GM12878 (cell line): ENCODE data around the gene PSMF1. TPM values are rescaled to one million over a fixed set of nuclear protein-coding genes. Genes with fewer than 3 reads are reported as not detected.

Source experiments
- ATAC-seq: fragments of 200-7000 bp; cut with Tn5 transposase; 3 replicates; pipeline ENCODE4 v1.9.1; 2020; ENCODE audit warnings: mild to moderate bottlenecking, moderate library complexity
- BruUV-seq: library from RNA; stranded (reverse); fragments of 400-500 nt; replicated peaks from 2 replicates; lab custom pipeline; 2021; lab: Mats Ljungman, UMichigan
- CTCF ChIA-PET: fragments of 300-600 bp; sonication (Branson Sonifier 250); formaldehyde crosslinking; extraction: SDS; loops from one replicate; lab custom pipeline; 2021; ENCODE audit warnings: inconsistent platforms; lab: Yijun Ruan, JAX
- POLR2A ChIA-PET: fragments of 350-600 bp; formaldehyde crosslinking; extraction: SDS; loops from one replicate; lab custom pipeline; 2021; ENCODE audit warnings: inconsistent platforms; lab: Charles Lee
- RAD21 ChIA-PET: fragments of 300-600 bp; sonication (Branson Sonifier 250); formaldehyde crosslinking; loops from one replicate; lab custom pipeline; 2023; ENCODE audit warnings: antibody characterized with exemption; ENCODE audit not compliant: unreplicated experiment; lab: Charles Lee
- SMC1A ChIA-PET: fragments of 300-600 bp; sonication (Branson Sonifier 250); formaldehyde crosslinking; loops from one replicate; lab custom pipeline; 2023; ENCODE audit not compliant: unreplicated experiment, uncharacterized antibody; lab: Charles Lee
- DNase-seq: peaks from one replicate; pipeline ENCODE4 v3.0.0-alpha.2; 2011; ENCODE audit warnings: low read depth, low spot score
- FAIRE-seq: peaks from 3 replicates; lab custom pipeline; 2011; peaks lifted over from hg19 to GRCh38; lab: Jason Lieb, UNC
- H2AFZ ChIP-seq: 2 replicates; pipeline ENCODE4 v1.6.0; 2011; ENCODE audit warnings: low read depth, low read length, control low read depth; ENCODE audit not compliant: control insufficient read depth
- H3K27ac ChIP-seq: 2 replicates; pipeline ENCODE4 v1.5.1; 2011; ENCODE audit warnings: control low read depth; ENCODE audit not compliant: control insufficient read depth, insufficient read depth
- H3K27me3 ChIP-seq, 2 experiments: replicated peaks in 1 of 2; 2 replicates each; pipeline versions ENCODE4 v1.6.0 to v1.6.1; 2011; ENCODE audit warnings: low read length in 1 of 2; ENCODE audit not compliant: control insufficient read depth in 2 of 2, insufficient read depth in 2 of 2
- H3K36me3 ChIP-seq, 2 experiments: 2 replicates each; pipeline ENCODE4 v1.5.1; 2011; ENCODE audit warnings: low read length in 1 of 2; ENCODE audit not compliant: control insufficient read depth in 2 of 2, insufficient read depth in 2 of 2
- H3K4me1 ChIP-seq: 2 replicates; pipeline ENCODE4 v1.6.1; 2011; ENCODE audit warnings: mild to moderate bottlenecking, low read length, moderate library complexity, mixed read lengths; ENCODE audit not compliant: control insufficient read depth, insufficient read depth
- H3K4me2 ChIP-seq: 2 replicates; pipeline ENCODE4 v1.6.0; 2011; ENCODE audit warnings: control low read depth; ENCODE audit not compliant: control insufficient read depth, insufficient read depth
- H3K4me3 ChIP-seq: fragments of 200-600 bp; sonication (generic); 2 replicates; pipeline ENCODE4 v1.5.1; 2016
- H3K79me2 ChIP-seq: 2 replicates; pipeline ENCODE4 v1.6.0; 2011; ENCODE audit warnings: low read length; ENCODE audit not compliant: control insufficient read depth, insufficient read depth
- H3K9ac ChIP-seq: 2 replicates; pipeline ENCODE4 v1.8.0; 2011; ENCODE audit warnings: low read length, control low read depth, mixed read lengths; ENCODE audit not compliant: control insufficient read depth, insufficient read depth
- H3K9me3 ChIP-seq: replicated peaks from 3 replicates; pipeline ENCODE4 v1.5.1; 2011; ENCODE audit warnings: mild to moderate bottlenecking, low read length; ENCODE audit not compliant: control insufficient read depth, insufficient read depth
- H4K20me1 ChIP-seq: 2 replicates; pipeline ENCODE4 v1.6.0; 2011; ENCODE audit not compliant: control insufficient read depth, insufficient read depth
- ATF7 ChIP-seq: fragments of 450-650 bp; IDR thresholded peaks from 2 replicates; pipeline ENCODE4 v1.6.1; 2016; ENCODE audit warnings: low read depth, mild to moderate bottlenecking
- BCL3 ChIP-seq: IDR thresholded peaks from 2 replicates; pipeline ENCODE4 v1.6.1; 2011; ENCODE audit warnings: borderline replicate concordance, low read depth, mild to moderate bottlenecking, moderate library complexity, low read length; ENCODE audit not compliant: insufficient read depth, poor library complexity, severe bottlenecking
- E2F8 ChIP-seq: fragments of 450-650 bp; IDR thresholded peaks from 2 replicates; pipeline ENCODE4 v1.6.1; 2018; ENCODE audit warnings: mild to moderate bottlenecking, low read depth, moderate library complexity; ENCODE audit not compliant: partially characterized antibody
- ELK1 ChIP-seq: IDR thresholded peaks from 2 replicates; pipeline ENCODE4 v1.6.1; 2012; ENCODE audit warnings: low read depth, low read length, improper control_type of control experiment
- EZH2 ChIP-seq: IDR thresholded peaks from 2 replicates; pipeline ENCODE4 v1.6.1; 2012; ENCODE audit warnings: low read depth, mild to moderate bottlenecking, control low read depth, inconsistent platforms, low read length, borderline replicate concordance; ENCODE audit not compliant: control insufficient read depth
- NKRF ChIP-seq: fragments of 450-650 bp; conservative IDR thresholded peaks from 2 replicates; pipeline ENCODE4 v1.6.1; 2017; ENCODE audit warnings: mild to moderate bottlenecking, moderate library complexity
- PAX8 ChIP-seq: fragments of 450-650 bp; IDR thresholded peaks from 2 replicates; pipeline ENCODE4 v1.6.1; 2017; ENCODE audit warnings: mild to moderate bottlenecking, moderate library complexity
- POU2F2 ChIP-seq: IDR thresholded peaks from 3 replicates; pipeline ENCODE4 v1.6.1; 2011; ENCODE audit warnings: low read depth, mild to moderate bottlenecking, low read length, borderline replicate concordance
- RFX5 ChIP-seq: IDR thresholded peaks from 2 replicates; pipeline ENCODE4 v1.6.1; 2011; ENCODE audit warnings: low read depth, low read length, improper control_type of control experiment
- STAT3 ChIP-seq: IDR thresholded peaks from 2 replicates; pipeline ENCODE4 v1.6.1; 2011; ENCODE audit warnings: low read depth, low read length, improper control_type of control experiment
- ZBTB40 ChIP-seq: fragments of 450-650 bp; IDR thresholded peaks from 2 replicates; pipeline ENCODE4 v1.6.1; 2016; ENCODE audit warnings: mild to moderate bottlenecking, moderate library complexity, borderline replicate concordance
- ZNF217 ChIP-seq: fragments of 450-650 bp; IDR thresholded peaks from 2 replicates; pipeline ENCODE4 v1.6.1; 2017; ENCODE audit warnings: antibody characterized with exemption, mild to moderate bottlenecking
- ZNF274 ChIP-seq: IDR thresholded peaks from one replicate; pipeline ENCODE4 v1.8.0; 2011; ENCODE audit not compliant: insufficient read length, insufficient read depth
- WGBS: methylation state at CpG from one replicate; pipeline ENCODE4 v1.1.6; 2016; ENCODE audit warnings: low lambda C conversion rate; ENCODE audit not compliant: insufficient replicate concordance, insufficient coverage; ENCODE audit errors: missing lambda C conversion rate; 5-methylcytosine and 5-hydroxymethylcytosine counted together
- in situ Hi-C: fragments of 300-500 bp; cut with MboI; formaldehyde crosslinking; loops from 9 replicates; pipeline ENCODE4 v1.14.3; 2018; ENCODE audit warnings: mixed read lengths
- intact Hi-C: fragments of 100-400 bp; cut with micrococcal nuclease; formaldehyde crosslinking; loops from one replicate; pipeline ENCODE4 v1.14.2; 2022; ENCODE audit not compliant: unreplicated experiment
- polyA plus RNA-seq, 11 experiments: library from polyadenylated mRNA; depleted of rRNA in 4 of 11; unstranded in 6 of 11; stranded (reverse) in 5 of 11; fragments of >200 nt; fragmentation: Nextera tagmentation in 4 of 11; fragmentation: Illumina TruSeq in 1 of 11; extraction: Ambion mirVana in 4 of 11; extraction: Trizol in 1 of 11; gene quantifications; 1 replicate in 1 of 11; 2 replicates in 10 of 11; pipeline versions ENCODE4 v1.2.1 to v1.2.3, GENCODE V29; 2011 to 2016; ENCODE audit warnings: inconsistent platforms in 2 of 11, missing spikeins in 2 of 11, low read depth in 1 of 11
- total RNA-seq, 4 experiments: library from RNA; depleted of rRNA in 3 of 4; stranded (reverse); fragments of >200 nt in 3 of 4; fragmentation: Illumina TruSeq in 1 of 4; extraction: Trizol in 1 of 4; gene quantifications; 2 replicates each; pipeline versions ENCODE4 v1.2.1 to v1.2.3, GENCODE V29; 2013 to 2021

The PSMF1 gene
- total and polyA plus RNA-seq, 10 of the 15 experiments (the other 5 are each of a cell fraction or from before 2014, with no cell fraction given), result 14.2 to 173 (median 40.6) TPM

DNA sequence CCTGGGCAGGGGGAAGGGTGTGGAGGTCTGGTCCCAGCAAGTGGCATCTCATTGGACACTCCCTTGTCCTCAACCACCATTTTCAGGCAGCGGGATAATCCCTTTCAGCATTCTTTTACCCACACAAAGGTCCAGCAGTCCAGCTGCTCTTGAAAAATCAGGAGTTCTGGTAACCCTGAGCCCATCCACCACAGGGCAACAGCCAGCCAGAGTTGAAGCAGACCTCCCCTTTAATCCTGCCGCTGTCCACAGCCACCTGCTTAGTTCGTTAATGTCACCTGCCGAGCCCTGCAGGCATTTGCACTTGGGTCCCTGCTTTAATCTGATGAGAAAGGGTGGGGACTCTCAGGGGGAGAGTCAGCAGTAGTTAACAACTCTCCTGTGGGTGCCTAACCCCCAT is 55.3 kb downstream of the PSMF1 start:
- Histone ChIP-seq H3K4me1 (no peaks in the 10 kb centered on the region), H3K36me3 (peaks cover 9 to 10% of the 10 kb centered on the region in 2 experiments; a peak in 3 of 4 replicates), H2AFZ (no peak overlapping the region), H3K79me2 (no peaks in the 10 kb centered on the region), H3K4me2 (no peak overlapping the region), H3K27me3 (no peaks in the 10 kb centered on the region), H3K9ac (no peak overlapping the region), H3K4me3 (no peak overlapping the region), H3K9me3 (no peaks in the 10 kb centered on the region), H4K20me1 (no peaks in the 10 kb centered on the region; the same call in 1 of the 2 replicates), H3K27ac (no peak overlapping the region)
- 92% methylated on average over 4 of the region's 4 CpGs for WGBS
- FAIRE-seq, result no peak
- RAD21 ChIA-PET, result no interaction called here
- no TSS peak for BruUV-seq
- intact Hi-C loops (no loop called here), in situ Hi-C loops (no loop called here)
- SMC1A ChIA-PET, result no interaction called here
- CTCF ChIA-PET, result no interaction called here
- no peak for DNase-seq
- ATAC-seq, result no peak
- POLR2A ChIA-PET, result no interaction called here
- TF ChIP-seq BCL3 (no peak), E2F8 (no peak), ATF7 (no peak), NKRF (no peak), ZBTB40 (no peak), EZH2 (no peak), RFX5 (no peak), ELK1 (no peak), ZNF274 (no peak), ZNF217 (no peak), POU2F2 (no peak), STAT3 (no peak), PAX8 (no peak)
